Neutrophil (primary cell): ENCODE measurements around the gene HINT3.
"Not testable (repeated sequence)": the region's sequence is repeated elsewhere in the genome, so short reads cannot be mapped to it uniquely, and the experiment has no call there.

Source experiments
- H3K27ac ChIP-seq: fragments of 200-600 bp; sonication (generic); 2 replicates; pipeline ENCODE4 v1.5.1; 2016; ENCODE audit warnings: mild to moderate bottlenecking, moderate library complexity
- H3K27me3 ChIP-seq: fragments of 200-600 bp; sonication (generic); 2 replicates; pipeline ENCODE4 v1.6.0; 2016; ENCODE audit warnings: mild to moderate bottlenecking
- H3K36me3 ChIP-seq: fragments of 200-600 bp; sonication (generic); 2 replicates; pipeline ENCODE4 v1.5.1; 2017
- H3K4me1 ChIP-seq, 2 experiments: fragments of 200-600 bp in 1 of 2; sonication (generic) in 1 of 2; 1 replicate in 1 of 2; 2 replicates in 1 of 2; pipeline versions ENCODE4 v1.5.1 to v1.6.1; 2013 to 2016; ENCODE audit warnings: low read depth in 1 of 2, low read length in 1 of 2, mild to moderate bottlenecking in 1 of 2, moderate library complexity in 1 of 2; ENCODE audit not compliant: control insufficient read depth in 1 of 2, insufficient read depth in 1 of 2
- H3K4me3 ChIP-seq, 2 experiments: fragments of 200-600 bp in 1 of 2; sonication (generic) in 1 of 2; 1 replicate in 1 of 2; 2 replicates in 1 of 2; pipeline ENCODE4 v1.5.1; 2013 to 2016; ENCODE audit warnings: low read depth in 1 of 2, low read length in 1 of 2, mild to moderate bottlenecking in 1 of 2, moderate library complexity in 1 of 2
- H3K9me3 ChIP-seq: fragments of 200-600 bp; sonication (generic); 2 replicates; pipeline ENCODE4 v1.5.1; 2016
- CTCF ChIP-seq: fragments of 200-600 bp; sonication (generic); IDR thresholded peaks from 2 replicates; pipeline ENCODE4 v1.5.1; 2016; ENCODE audit warnings: antibody characterized with exemption

Gene HINT3

GRCh38 chr6:125956506-125957390, at the start of gene HINT3:
Gene HINT3, plus strand, starts transcription at chr6:125956770. Its CDS starts 208 bp downstream, at chr6:125956978.
- peaks cover 4% of the 10 kb centered on the region for H3K36me3 ChIP-seq
- peak within 1 kb of the TSS; percentile 85 to 89 for H3K4me3 ChIP-seq
- H3K9me3 ChIP-seq, result no peaks in the 10 kb centered on the region

GRCh38 chr6:125910527-125910926, 46.0 kb upstream of the HINT3 start:
- Histone ChIP-seq H3K27me3 (no peaks in the 10 kb centered on the region), H3K4me1 (peaks cover 11 to 22% of the 10 kb centered on the region in 2 experiments), H3K27ac (no peak overlapping the region), H3K36me3 (peaks cover 49% of the 10 kb centered on the region), H3K9me3 (no peaks in the 10 kb centered on the region), H3K4me3 (no peak overlapping the region)
- no peak for TF ChIP-seq CTCF

More at GRCh38 chr6:125956506-125957390, at the start of gene HINT3:
- peaks cover 25 to 33% of the 10 kb centered on the region in 2 experiments for H3K4me1 ChIP-seq
- H3K27ac ChIP-seq, result peak within 1 kb of the TSS; percentile 87
- peak; percentile 96 for TF ChIP-seq CTCF
- no peaks in the 10 kb centered on the region for H3K27me3 ChIP-seq

- not testable (repeated sequence) for H3K27me3 ChIP-seq, H3K4me3 ChIP-seq, H3K9me3 ChIP-seq, H3K27ac ChIP-seq
- peaks cover 11 to 22% of the 10 kb centered on the region in 2 experiments for H3K4me1 ChIP-seq
- peaks cover 50% of the 10 kb centered on the region for H3K36me3 ChIP-seq
These were observed 45.5 kb upstream of the HINT3 start for GRCh38 chr6:125911051-125911451.

- H3K27ac ChIP-seq, H3K27me3 ChIP-seq, H3K9me3 ChIP-seq, H3K4me3 ChIP-seq: not testable (repeated sequence)
- H3K4me1 ChIP-seq, result peaks cover 11 to 22% of the 10 kb centered on the region in 2 experiments
- peaks cover 60% of the 10 kb centered on the region for H3K36me3 ChIP-seq
These were observed 44.1 kb upstream of the HINT3 start for GRCh38 chr6:125912430-125912829.

- Histone ChIP-seq H3K4me3 (no peak overlapping the region), H3K27me3 (no peaks in the 10 kb centered on the region), H3K4me1 (peaks cover 11 to 22% of the 10 kb centered on the region in 2 experiments), H3K27ac (no peak overlapping the region), H3K36me3 (peaks cover 58% of the 10 kb centered on the region), H3K9me3 (no peaks in the 10 kb centered on the region)
- no peak for TF ChIP-seq CTCF
These were observed 43.4 kb upstream of the HINT3 start for GRCh38 chr6:125913145-125913544.

- H3K9me3 ChIP-seq, result no peaks in the 10 kb centered on the region
- no peaks in the 10 kb centered on the region for H3K27me3 ChIP-seq
- H3K36me3 ChIP-seq, result peaks cover 51% of the 10 kb centered on the region
- no peak for TF ChIP-seq CTCF
- H3K4me3 ChIP-seq, result no peak overlapping the region
- peaks cover 18 to 25% of the 10 kb centered on the region in 2 experiments for H3K4me1 ChIP-seq
- no peak overlapping the region for H3K27ac ChIP-seq
These were observed 42.7 kb upstream of the HINT3 start for GRCh38 chr6:125913864-125914351.
